Fibroblast of pulmonary artery (primary cell): Measurements from ENCODE around the gene NUP133.

ENCODE experiments used
- DNase-seq: peaks from one replicate; pipeline ENCODE4 v3.0.0-alpha.2; 2010; ENCODE audit warnings: low read depth
- H3K4me3 ChIP-seq: replicated peaks from 2 replicates; pipeline ENCODE4 v1.5.1; 2011; ENCODE audit warnings: low read depth, mild to moderate bottlenecking, control low read depth, low read length, moderate library complexity
- TF ChIP-seq, protein P1 (sequence below): IDR thresholded peaks from 2 replicates; pipeline ENCODE4 v1.5.1; 2011; ENCODE audit warnings: mild to moderate bottlenecking, control low read depth, low read length, inconsistent platforms; ENCODE audit errors: missing control alignments

NUP133 gene

DNA sequence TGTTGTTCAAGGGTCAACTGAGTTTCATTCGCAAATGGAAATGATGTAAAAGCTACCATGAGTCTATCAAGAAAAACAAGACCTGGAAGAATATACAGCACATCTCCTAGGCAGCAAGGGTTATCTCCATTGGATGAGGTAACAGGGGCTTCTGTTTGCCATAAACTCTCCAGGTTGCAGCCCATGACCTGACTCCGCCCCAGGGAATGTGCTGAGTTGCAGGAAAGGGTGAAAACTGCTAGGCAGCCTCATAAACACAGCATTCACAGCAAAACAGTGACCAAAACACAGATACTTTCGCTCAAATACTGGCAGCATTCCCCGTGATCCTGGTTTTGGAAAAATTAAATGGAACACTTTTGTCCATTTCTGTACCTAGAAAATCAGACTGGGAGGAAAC lies 54.1 kb downstream of the NUP133 start:
- TF ChIP-seq, protein P1, sequence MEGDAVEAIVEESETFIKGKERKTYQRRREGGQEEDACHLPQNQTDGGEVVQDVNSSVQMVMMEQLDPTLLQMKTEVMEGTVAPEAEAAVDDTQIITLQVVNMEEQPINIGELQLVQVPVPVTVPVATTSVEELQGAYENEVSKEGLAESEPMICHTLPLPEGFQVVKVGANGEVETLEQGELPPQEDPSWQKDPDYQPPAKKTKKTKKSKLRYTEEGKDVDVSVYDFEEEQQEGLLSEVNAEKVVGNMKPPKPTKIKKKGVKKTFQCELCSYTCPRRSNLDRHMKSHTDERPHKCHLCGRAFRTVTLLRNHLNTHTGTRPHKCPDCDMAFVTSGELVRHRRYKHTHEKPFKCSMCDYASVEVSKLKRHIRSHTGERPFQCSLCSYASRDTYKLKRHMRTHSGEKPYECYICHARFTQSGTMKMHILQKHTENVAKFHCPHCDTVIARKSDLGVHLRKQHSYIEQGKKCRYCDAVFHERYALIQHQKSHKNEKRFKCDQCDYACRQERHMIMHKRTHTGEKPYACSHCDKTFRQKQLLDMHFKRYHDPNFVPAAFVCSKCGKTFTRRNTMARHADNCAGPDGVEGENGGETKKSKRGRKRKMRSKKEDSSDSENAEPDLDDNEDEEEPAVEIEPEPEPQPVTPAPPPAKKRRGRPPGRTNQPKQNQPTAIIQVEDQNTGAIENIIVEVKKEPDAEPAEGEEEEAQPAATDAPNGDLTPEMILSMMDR, result no peak
- H3K4me3 ChIP-seq, result no peak overlapping the region
- DNase-seq, result no peak

DNA sequence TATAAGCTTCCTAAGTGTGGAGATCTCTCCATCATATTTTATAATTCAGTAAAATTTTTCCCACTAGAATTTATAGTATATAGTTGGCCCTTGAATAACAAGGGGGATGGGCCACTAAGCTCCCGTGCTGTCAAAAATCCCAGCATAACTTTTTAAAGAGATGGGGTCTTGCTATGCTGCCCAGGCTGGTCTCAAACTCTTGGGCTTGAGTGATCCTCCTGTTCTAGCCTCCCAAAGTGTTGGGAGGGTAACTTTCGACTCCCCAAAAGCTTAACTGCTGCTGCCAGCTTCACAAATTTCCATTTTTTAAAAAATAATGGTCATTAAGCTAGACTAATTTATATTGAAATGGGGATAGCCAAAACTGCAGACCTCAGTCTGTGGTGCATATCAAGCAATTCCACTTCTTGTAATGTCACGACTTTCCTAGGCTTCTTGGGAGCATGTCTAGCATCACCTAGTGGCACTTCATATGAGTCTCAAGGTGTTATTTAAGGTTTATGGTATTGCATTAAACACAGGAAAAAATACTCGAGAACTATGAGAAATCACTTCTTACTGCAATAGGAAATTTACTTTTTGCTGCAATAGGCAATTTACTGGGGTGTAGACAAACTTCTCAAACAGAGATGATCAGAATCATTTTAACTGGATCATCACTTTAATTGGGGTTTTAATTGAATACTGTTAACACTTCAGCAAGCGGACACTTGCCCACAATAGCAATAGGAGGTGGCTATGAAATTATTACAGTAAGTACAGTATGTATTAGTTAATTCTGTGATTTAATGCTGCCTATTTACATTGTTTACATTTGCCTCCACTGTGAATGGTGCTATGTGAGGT lies 55.0 kb downstream of the NUP133 start:
- peak; percentile 55 for DNase-seq
- TF ChIP-seq, protein P1, result peak; percentile 62

DNA sequence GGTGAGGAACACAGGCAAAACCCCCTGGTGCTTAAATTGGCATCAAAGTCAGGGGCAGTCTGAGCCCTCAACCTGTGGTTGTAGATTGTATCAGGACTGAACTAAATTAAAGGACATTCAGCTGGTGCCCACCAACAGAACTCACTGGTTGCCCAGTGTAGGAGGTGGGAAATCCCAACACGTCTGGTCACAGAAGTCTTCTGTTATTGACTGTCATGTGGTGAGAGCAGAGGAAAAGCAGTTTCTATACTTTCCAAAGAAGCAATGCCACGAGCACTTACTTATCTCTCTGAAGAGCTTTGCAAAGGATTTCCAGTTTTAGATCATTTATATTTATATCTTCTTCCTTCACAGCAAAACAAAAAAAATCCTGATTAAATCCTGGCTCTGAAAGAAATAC lies 59.3 kb downstream of the NUP133 start:
- DNase-seq, result no peak
- no peak overlapping the region for H3K4me3 ChIP-seq
- TF ChIP-seq, protein P1, result no peak

More for the DNA sequence above, 55.0 kb downstream of the NUP133 start:
- H3K4me3 ChIP-seq, result no peak overlapping the region

DNA sequence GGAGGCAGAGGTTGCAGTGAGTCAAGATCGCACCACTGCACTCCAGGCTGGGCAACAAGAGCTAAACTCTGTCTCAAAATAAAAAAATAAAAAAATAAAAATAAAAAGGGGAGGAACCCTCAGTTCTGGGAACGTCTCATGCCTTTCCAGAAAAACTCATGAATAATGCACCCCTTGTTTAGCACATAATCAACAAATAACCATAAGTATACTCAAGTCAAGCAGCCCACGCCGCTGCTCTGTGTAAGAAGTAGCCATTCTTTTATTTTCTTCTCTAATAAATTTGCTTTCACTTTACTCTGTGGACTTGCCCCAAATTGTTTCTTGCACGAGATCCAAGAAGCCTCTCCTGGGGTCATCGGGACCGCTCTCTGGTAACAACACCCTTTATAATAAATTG lies 59.8 kb downstream of the NUP133 start:
- TF ChIP-seq, protein P1, result no peak
- no peak overlapping the region for H3K4me3 ChIP-seq
- no peak for DNase-seq

DNA sequence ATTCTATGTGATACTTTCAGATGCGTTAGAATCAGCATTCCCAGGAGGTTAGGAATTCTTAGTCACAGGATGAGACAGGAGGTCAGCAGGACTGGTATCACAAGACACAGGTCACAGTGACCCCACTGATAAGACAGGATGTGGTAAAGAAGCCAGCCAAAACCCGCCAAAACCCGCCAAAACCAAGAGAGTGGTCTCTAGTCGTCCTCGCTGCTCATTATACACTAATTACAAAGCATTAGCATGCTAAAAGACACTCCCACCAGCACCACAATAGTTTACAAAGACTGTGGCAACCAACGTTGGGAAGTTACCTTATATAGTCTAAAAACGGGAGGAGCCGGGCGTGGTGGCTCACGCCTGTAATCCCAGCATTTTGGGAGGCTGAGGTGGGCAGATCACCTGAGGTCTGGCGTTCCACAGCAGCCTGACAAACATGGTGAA lies 60.3 kb downstream of the NUP133 start:
- H3K4me3 ChIP-seq, result no peak overlapping the region
- TF ChIP-seq, protein P1, result no peak
- DNase-seq, result no peak

DNA sequence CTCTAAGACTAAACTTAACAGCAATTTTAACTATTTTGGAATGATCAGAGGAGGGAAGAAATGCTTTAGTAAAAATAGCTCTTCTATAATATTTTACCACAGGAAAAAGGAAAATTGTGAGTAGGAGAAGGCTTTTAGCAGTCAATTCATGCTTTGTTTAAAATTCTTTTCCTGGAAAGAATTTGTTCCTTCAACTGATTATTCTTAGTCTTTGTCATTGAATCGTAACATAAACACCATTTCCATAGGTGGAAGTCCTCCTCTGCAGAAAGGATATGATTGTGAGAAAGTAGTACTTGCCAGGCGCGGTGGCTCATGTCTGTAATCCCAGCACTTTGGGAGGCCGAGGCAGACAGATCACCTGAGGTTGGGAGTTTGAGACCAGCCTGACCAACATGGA lies 62.3 kb downstream of the NUP133 start:
- no peak for DNase-seq
- H3K4me3 ChIP-seq, result no peak overlapping the region
- TF ChIP-seq, protein P1, result no peak

DNA sequence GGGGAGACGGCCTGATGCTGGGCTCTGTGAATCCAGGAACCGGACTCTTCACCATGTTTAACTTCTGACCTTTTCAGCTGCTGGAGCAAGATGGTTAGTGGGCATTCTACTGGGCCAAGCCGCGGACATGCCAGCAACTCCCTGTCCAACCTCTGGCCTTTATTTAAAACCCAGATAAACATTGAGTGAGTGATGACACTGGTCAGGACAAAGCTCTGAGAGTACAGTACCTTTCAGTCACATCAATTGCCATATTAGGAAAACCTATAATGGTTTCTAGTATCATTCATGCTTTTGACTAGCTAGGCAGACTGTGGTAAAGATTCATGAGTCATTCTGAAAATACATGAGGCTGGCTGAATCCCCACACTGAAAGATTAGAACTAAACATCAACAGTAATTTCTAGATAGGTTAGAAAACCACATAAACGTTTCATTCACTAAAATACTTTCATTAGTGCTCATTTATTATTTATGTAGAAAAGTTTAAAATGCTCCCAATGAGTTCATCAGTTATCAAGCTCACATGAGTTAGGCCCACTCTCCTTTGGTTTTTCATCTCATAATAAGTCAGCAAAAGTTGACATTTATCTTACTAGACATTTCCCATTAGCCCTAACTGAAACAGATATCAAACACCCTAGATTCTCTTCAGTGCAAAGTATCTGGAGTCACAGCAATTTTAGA lies 67.1 kb downstream of the NUP133 start:
- DNase-seq, result peak; percentile 65
- TF ChIP-seq, protein P1, result no peak
- H3K4me3 ChIP-seq, result no peak overlapping the region
